NOMO-1 (cell line): ENCODE results near the gene ABCD3.
A peak's percentile ranks its signal among the peaks of the same experiment; 100 is the strongest.
"Not testable (repeated sequence)": the region's sequence is repeated elsewhere in the genome, so short reads cannot be mapped to it uniquely, and the experiment has no call there.

Source experiments
- DNase-seq, 2 experiments: peaks; one replicate each; lab custom pipeline; 2025; ENCODE audit not compliant: unreplicated experiment in 2 of 2; lab: John Stamatoyannopoulos, UW

Gene ABCD3

DNA sequence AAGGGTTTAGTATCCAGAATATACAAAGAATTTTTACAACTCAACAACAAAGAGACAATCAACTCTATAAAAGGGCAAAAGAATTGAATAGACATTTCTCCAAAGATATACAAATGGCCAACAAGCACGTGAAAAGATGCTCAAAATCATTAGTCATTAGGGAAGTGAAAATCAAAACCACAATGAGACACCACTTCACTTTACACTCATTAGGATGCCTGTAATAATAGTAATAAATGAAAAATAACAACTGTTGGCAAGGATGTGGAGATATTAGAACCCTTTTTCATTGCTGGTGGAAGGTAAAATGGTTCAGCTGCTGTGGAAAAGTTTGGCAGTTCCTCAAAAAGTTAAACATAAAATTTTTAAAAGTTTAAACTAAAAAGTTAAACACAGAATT is 7.0 kb upstream of the ABCD3 start:
- peak in 1 of 2 experiments; percentile 60 for DNase-seq

DNA sequence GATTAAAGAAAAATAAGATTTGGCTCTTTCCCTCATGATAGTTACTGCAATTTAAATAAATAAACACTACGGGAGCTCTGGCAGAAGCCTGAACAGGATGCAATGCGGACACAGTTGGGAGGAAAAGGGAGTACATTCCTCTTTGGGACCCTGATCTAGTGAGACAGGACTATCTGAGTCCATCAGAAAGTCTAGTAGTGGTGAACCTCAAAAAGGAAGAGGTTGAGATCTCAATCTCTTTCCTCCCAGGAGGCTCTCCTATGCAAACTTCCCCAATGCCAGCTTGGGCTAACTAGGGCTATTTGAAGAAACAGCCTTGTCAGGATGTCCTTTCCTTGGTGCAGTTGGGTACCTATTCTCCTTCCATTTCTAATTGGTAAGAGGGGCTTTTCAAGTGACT is 4.9 kb upstream of the ABCD3 start:
- DNase-seq, result no peak

DNA sequence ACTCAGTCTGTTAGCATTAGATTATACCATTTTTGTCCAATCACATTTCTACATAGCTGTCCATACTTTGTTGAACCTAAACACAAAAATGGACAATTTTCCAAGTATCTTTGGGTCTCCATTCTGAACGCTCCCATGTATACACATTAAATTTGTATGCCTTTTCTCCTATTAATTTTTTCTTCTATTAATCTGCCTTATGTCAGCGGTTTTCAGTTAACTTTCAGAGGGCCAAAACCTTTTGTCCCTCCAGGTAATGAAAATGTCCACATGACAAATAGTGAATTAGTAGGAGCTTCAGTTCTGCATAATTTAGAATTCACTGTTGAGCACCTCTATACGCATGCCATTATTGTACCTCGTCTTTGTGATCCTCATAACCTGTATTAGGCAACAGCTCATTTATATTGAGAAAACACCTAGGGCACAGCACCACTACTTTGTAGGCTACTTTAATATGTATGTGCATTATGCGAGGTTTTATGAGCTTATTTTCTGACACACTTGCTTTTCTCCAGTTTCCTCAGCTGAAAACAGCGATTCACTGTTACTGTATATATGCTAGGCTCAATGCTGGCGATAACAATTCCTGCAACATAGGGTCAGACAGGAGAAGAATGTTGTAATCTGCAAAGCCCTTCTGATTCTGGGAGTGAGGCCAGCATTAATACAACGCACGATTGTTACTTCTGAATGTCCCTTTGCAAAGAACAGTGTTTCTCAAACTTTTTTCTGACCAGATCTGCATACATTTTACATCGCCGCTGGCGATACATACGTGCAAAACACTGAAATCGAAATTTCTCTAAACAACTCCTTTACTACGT is 1.1 kb upstream of the ABCD3 start:
- DNase-seq, result peak in 1 of 2 experiments; percentile 17

DNA sequence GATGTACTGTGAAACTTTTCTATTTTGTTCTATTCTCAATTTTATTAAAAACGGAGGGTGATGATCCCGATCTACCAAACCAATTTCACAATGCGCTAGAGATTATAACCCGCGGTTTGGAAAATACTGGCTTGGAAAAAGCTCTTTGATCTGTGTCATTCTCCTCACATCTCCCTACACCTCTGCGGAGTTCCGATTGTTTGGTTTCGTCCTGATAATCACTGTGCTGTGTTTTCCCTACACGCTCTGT is 536 bp upstream of the ABCD3 start:
- DNase-seq, result no peak

DNA sequence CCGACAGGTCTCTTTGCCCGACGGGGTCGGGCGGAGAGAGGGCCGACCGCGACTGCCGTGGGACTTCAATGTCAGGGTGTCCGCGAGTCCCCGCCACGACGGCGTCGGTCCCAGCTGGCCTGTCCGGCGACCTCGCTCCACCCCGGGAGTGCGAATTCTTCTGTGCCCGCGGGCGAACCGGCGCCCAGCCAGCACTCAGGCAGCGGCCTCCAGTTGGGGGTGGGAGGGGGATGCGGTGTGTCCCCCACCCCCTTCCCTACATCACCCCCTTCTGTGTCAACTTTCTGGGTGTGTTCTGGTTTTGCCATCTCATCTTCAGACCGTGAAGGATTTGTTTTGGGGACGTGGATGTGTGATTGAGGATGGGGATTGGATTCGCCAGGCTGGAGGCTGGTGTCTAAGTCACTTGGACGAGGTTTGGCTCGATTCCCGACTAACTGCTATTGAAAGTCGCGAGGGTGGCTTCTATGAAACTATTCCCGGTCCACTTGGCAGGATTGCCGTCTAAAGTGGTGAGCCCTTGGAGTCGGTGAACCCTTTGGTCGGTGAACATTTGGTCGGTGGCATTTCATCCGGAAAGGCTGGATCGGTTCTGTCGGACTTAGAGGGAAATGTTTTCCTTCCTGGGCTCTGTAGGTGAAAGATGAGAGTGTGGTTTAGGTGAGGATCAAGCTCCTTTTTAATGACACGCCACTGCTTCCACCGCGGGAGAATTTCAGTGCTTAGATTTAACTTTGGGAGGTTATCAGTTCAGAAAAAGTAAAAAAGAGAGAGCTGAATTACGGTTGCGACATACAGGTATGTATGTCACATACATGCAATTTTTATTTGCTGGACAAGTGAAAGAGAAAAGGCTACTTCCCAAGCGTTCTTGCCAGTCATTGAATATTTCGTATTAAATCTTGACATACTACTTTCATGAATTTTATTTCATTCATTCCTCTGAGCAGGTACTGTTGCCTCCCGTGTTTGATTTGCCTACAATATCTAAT is 771 bp downstream of the ABCD3 start:
- peak; percentile 7 to 13 for DNase-seq

DNA sequence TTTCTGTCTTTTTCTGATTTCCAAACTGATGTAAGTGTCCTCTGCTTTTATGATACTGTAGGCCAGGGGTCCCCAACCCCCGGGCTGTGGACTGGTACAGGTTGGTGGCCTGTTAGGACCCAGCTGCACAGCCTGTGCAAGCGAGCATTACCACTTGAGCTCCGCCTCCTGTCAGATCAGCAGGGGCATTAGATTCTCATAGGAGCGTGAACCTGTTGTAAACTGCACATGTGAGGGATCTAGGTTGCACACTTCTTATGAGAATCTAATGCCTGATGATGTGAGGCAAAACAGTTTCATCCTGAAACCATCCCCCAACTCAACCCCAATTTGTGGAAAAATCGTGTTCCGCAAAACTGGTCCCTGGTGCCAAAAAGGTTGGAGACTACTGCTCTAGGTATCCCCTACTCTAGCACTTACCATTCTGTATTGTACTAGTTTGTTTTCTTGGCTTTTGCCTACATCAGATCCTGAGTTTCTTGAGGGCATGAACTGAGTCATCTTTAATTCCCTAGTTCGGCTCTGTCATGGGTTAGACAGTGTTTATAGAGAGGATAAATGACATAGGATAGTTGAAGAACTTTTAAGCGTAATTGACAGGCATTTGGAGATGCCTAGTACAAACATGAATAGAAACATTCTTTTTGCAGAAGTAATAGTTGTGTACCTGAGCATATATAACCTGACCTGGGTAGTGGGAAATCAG is 4.1 kb downstream of the ABCD3 start:
- DNase-seq, result no peak

DNA sequence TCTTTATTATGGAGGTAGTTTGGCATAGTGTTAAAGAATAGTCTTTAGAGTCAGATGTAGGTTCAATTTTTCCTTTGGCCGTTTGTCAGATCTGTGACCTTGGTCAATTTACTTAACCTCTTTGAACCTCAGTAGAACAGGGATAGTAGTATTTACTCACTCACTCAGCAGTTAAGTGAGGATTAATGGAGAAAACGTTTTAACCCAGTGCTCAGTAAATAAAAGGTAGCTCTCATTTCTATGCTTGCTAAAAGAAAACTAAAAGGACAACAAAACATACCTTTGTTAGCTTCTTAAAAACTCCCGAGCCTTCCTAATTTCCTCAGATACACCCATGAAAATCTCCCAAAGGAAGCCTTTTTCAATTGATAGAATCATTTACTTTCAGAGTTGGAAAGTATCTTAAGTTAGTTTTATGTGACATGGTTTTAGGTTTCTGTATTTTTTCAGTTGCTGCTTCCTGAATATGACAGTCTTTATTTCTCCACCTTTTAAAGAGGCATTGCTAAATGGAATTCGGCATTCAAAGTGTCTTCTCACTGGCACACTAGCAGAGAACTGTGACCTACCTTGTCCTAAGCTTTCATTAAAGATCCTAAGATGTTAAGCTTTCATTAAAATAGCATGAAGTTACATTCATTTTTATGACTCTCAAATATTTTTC is 7.8 kb downstream of the ABCD3 start:
- peak in 1 of 2 experiments; percentile 42 for DNase-seq

DNA sequence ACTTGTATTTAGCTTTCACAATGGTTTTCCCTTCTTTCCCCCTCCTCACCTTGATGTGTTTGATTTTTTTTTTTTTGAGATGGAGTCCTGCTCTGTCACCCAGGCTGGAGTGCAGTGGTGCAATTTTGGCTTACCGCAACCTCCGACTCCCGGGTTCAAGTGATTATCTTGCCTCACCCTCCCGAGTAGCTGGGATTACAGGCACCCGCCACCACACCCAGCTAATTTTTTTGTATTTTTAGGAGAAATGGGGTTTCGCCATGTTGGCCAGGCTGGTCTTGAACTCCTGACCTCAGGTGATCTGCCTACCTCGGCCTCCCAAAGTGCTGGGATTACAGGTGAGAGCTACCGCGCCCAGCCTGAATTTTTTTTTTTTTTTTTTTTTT is 8.3 kb downstream of the ABCD3 start:
- not testable (repeated sequence) for DNase-seq

DNA sequence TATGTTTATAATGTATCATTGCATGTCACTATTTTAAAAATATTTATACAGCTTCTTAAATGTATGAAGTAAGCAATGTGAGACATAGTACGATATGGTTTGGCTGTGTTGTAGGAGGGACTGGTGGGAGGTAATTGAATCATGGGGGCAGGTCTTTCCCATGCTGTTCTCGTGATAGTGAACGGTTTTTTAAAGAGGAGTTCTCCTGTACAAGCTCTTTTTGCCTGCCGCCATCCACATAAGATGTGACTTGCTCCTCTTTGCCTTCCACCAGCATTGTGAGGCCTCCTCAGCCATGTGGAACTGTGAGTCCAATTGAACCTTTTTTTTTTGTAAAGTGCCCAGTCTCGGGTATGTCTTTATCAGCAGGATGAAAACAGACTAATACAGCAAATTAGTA is 10.3 kb downstream of the ABCD3 start:
- DNase-seq, result no peak

DNA sequence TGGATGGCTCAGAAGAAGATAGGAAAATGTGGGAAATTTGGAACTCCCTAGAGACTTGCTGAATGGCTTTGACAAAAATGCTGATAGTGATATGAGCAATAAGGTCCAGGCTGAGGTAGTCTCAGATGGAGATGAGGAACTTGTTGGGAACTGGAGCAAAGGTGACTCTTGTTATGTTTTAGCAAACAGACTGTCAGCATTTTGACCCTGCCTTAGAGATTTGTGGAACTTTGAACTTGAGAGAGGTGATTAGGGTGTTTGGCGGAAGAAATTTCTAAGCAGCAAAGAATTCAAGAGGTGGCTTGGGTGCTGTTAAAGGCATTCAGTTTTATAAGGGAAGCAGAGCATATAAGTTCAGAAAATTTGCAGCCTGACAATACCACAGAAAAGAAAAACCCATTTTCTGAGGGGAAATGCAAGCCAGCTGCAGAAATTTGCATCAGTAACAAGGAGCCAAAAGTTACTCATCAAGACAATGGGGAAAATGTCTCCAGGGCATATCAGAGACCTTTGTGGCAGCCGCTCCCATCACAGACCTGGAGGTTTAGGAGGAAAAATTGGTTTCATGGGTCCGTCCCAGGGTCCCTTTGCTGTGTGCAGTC is 10.8 kb downstream of the ABCD3 start:
- not testable (repeated sequence) for DNase-seq

DNA sequence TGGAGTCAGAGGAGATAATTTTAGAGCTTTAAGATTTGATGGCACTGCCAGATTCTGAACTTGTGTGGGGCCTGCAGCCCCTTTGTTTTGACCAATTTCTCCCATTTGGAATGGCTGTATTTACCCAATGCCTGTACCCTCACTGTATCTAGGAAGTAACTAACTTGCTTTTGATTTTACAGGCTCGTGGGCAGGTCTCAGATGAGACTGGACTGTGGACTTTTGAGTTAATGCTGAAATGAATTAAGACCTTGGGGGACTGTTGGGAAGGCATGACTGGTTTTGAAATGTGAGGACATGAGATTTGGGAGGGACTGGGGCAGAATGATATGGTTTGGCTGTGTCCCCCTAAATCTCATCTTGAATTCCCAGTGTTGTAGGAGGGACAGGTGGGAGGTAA is 11.9 kb downstream of the ABCD3 start:
- DNase-seq, result not testable (repeated sequence)

DNA sequence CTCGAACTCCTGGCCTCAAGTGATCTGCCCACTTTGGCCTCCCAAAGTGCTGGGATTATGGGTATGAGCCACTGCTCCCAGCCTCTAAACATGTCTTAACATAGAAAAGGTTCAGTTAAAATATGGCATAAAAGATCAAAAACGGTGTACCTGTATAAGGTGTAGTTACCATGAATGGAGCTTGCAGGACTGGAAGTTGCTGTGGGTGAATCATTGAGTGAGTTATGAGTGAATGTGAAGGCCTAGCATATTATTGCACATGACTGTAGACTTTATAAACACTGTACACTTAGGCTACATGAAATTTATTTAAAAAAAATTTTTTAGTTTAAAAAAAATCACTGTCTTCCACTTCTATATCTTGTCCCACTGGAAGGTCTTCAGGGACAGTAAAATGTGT is 15.7 kb downstream of the ABCD3 start:
- DNase-seq, result no peak

DNA sequence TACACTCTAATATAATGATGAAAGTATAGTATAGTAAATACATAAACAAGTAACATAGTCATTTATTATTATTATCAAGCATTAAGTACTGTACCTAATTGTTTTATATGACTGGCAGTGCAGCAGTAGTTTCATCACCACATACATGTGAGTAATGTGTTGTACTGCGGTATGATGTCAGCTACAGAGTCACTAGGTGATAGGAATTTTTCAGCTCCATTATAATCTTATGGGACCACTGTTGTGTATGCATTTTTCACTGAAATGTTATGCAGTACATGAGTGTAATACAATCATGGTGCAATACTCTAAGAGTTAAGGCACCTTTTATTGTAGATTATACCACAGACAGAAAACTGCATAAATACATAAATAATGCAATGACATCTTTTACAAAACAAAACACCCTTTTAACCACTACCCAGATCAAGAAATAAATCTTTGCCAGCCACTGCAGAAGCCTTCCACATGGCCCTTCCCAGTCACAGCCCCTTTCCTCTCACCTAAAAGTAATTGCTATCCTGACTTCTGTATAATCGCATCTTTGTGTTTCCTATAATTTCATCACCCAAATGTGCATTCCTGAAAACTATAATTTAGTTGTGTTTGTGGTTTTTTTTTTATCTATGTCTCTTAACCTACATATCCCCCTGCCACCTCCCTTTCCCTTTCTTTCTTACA is 16.3 kb downstream of the ABCD3 start:
- no peak for DNase-seq

DNA sequence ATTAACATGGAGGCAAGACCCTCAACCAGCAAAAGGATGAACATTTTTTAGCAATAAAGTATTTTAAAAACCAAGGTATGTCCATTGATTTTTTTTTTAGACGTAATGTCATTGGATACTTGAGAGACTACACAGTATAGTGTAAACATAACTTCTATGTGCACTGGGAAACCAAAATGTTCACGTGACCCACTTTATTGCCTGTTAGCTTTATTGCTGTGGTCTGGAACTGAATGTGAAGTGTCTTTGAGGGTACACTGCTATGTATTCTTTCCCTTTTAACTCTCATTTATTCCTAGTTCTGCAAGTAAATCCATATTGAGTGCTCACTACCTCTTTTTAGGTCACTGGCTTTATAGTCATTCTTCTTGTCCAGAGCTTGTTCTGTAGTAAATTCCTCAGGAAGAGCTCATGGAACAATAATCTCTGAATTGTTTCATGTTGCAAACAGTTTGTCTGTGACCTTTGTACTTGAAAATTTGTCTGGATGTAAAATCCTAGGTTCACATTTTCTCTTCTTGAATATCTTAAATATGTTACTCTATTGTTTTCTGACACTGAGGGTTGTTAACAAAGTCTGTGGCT is 20.6 kb downstream of the ABCD3 start:
- DNase-seq, result no peak

DNA sequence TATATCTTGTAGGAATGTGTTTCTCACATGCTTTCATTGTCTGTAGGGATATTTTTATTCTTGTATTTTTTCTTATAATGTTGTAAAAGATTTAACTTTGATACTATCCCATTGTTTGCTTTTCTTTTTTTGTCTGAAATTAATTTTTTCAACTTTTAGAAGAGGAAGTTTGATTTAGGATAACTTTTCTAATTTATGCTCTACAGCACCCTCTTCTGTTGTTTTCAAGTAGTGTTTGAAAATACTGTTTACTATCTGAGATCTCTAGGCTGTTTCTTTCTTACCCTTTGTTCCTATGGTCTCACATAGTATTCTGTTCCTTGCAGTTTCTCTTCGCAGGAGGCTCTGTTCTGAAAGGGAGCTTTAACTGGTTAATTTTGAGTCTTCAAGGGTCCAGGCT is 21.9 kb downstream of the ABCD3 start:
- DNase-seq, result no peak

DNA sequence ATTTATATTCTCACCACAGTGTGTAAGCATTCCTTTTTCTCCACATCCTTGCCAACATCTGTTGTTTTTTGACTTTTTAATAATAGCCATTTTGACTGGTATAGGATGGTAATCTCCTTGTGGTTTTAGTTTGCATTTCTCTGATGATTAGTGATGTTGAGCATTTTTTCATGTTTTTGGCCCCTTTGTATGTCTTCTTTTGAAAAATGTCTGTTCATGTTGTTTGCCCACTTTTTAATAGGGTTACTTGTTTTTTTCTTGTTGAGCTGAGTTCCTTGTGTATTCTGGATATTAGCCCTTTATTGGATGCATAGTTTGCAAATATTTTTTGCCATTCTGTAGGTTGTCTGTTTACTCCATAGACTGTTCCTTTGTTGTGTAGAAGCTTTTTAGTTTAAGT is 24.9 kb downstream of the ABCD3 start:
- DNase-seq, result not testable (repeated sequence)

DNA sequence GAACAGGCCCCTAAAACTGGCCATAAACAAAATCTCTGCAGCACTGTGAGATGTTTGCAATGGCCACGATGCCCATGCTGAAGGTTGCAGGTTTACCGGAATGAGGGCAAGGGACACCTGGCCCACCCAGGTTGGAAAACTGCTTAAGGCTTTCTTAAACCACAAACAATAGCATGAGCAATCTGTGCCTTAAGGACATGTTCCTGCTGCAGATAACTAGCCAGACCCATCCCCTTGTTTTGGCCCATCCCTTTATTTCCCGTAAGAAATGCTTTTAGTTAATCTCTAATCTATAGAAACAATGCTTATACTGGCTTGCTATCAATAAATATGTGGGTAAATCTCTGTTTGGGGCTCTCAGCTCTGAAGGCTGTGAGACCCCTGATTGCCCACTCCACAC is 26.6 kb downstream of the ABCD3 start:
- DNase-seq, result not testable (repeated sequence)

DNA sequence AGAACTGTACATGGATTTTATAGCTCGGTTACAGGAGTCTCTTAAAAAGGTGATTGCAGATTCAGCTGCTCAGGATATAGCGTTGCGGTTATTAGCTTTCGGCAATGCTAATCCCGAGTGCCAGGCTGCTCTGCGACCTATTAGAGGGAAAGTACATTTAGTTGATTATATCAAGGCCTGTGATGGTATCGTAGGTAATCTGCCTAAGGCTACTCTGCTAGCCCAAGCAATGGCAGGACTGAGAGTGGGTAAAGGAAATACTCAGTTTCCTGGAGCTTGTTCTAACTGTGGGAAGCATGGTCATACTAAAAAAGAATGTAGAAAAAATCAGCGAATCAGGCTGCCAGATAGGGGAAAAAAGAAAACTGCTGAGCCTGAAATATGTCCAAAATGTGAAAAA is 27.5 kb downstream of the ABCD3 start:
- DNase-seq, result not testable (repeated sequence)

DNA sequence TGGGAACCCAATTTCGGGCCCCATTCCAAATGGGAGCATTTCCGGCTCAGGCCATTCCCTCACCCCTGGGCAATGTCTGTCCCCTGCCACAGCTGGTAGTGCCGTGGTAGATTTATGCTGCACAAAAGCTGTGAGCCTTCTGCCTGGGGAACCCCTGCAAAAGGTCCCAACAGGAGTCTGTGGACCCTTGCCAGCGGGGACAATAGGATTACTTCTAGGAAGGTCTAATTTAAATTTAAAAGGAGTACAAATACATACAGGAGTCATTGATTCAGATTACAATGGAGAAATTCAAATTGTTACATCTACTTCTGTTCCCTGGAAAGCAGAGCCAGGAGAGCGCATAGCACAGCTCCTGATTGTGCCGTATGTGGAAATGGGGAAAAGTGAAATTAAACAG is 28.0 kb downstream of the ABCD3 start:
- not testable (repeated sequence) for DNase-seq
